B cell (primary cell): ENCODE data around the gene COTL1. TPM values are rescaled to one million over a fixed set of nuclear protein-coding genes. Genes with fewer than 3 reads are reported as not detected.

ENCODE experiments used
- ATAC-seq: fragments of 200-7000 bp; cut with Tn5 transposase; one replicate; pipeline ENCODE4 v1.10.0; 2021; ENCODE audit warnings: low read depth, mild to moderate bottlenecking, moderate number of reproducible peaks, moderate library complexity
- CTCF ChIA-PET: fragments of 350-600 bp; sonication (Branson Sonifier 250); formaldehyde crosslinking; loops from one replicate; lab custom pipeline; 2021; ENCODE audit warnings: antibody characterized with exemption, inconsistent platforms; lab: Charles Lee
- POLR2A ChIA-PET: fragments of 350-600 bp; sonication (Branson Sonifier 250); formaldehyde crosslinking; loops from one replicate; lab custom pipeline; 2021; ENCODE audit warnings: antibody characterized with exemption; lab: Charles Lee
- DNase-seq: peaks from one replicate; pipeline ENCODE4 v3.0.0; 2013
- H2AFZ ChIP-seq: 2 replicates; pipeline ENCODE4 v1.6.1; 2012; ENCODE audit warnings: mild to moderate bottlenecking, low read depth, low read length; ENCODE audit not compliant: insufficient read depth, poor library complexity, severe bottlenecking
- H3K27ac ChIP-seq, 2 donors: 1 replicate in 1 of 2; 2 replicates in 1 of 2; pipeline ENCODE4 v1.5.1; 2012 to 2013; ENCODE audit warnings: low read length in 2 of 2, mild to moderate bottlenecking in 2 of 2, moderate library complexity in 1 of 2
- H3K27me3 ChIP-seq, 4 experiments: fragments of 200-600 bp in 1 of 4; sonication (generic) in 1 of 4; replicated peaks in 1 of 4; 1 replicate in 2 of 4; 2 replicates in 2 of 4; pipeline versions ENCODE4 v1.6.1 to v1.7.0; 2013 to 2016; ENCODE audit warnings: low read length in 3 of 4, mild to moderate bottlenecking in 2 of 4, mixed read lengths in 1 of 4, moderate library complexity in 1 of 4; ENCODE audit not compliant: insufficient read depth in 4 of 4, control insufficient read depth in 3 of 4; ENCODE audit errors: control extremely low read depth in 1 of 4
- H3K36me3 ChIP-seq, 2 experiments: replicated peaks in 1 of 2; 1 replicate in 1 of 2; 2 replicates in 1 of 2; pipeline versions ENCODE4 v1.6.1 to v1.7.1; 2013; ENCODE audit warnings: low read length in 1 of 2; ENCODE audit not compliant: insufficient read depth in 2 of 2, control insufficient read depth in 1 of 2; ENCODE audit errors: control extremely low read depth in 1 of 2, extremely low read depth in 1 of 2
- H3K4me1 ChIP-seq, 2 donors: fragments of 200-600 bp in 1 of 2; sonication (generic) in 1 of 2; 1 replicate in 1 of 2; 2 replicates in 1 of 2; pipeline versions ENCODE4 v1.5.1 to v1.6.1; 2013 to 2017; ENCODE audit warnings: low read length in 2 of 2; ENCODE audit not compliant: control insufficient read depth in 2 of 2, insufficient read depth in 2 of 2
- H3K4me2 ChIP-seq: replicated peaks from 2 replicates; pipeline ENCODE3; 2012; ENCODE audit warnings: mild to moderate bottlenecking, low read depth, low read length; ENCODE audit not compliant: poor library complexity, severe bottlenecking
- H3K4me3 ChIP-seq, 5 experiments: fragments of 200-600 bp in 1 of 5; sonication (generic) in 1 of 5; 1 replicate in 3 of 5; 2 replicates in 2 of 5; pipeline versions ENCODE4 v1.5.1 to v1.7.0; 2011 to 2016; ENCODE audit warnings: low read length in 4 of 5, mild to moderate bottlenecking in 4 of 5, low read depth in 2 of 5, control low read depth in 1 of 5, moderate library complexity in 1 of 5; ENCODE audit not compliant: insufficient read depth in 1 of 5; ENCODE audit errors: control extremely low read depth in 1 of 5, extremely low read depth in 1 of 5
- H3K79me2 ChIP-seq: fragments of 200-600 bp; sonication (generic); one replicate; pipeline ENCODE4 v1.6.0; 2016; ENCODE audit warnings: low read length; ENCODE audit not compliant: control insufficient read depth, insufficient read depth
- H3K9ac ChIP-seq: fragments of 200-600 bp; sonication (generic); 2 replicates; pipeline ENCODE4 v1.6.1; 2017; ENCODE audit warnings: mild to moderate bottlenecking, low read length, moderate library complexity
- H3K9me3 ChIP-seq, 3 donors: one replicate each; pipeline versions ENCODE4 v1.6.1 to v1.7.1; 2013; ENCODE audit warnings: low read length in 2 of 3; ENCODE audit not compliant: control insufficient read depth in 2 of 3, insufficient read depth in 1 of 3; ENCODE audit errors: control extremely low read depth in 1 of 3
- H4K20me1 ChIP-seq: 2 replicates; pipeline ENCODE4 v1.6.0; 2012; ENCODE audit warnings: mild to moderate bottlenecking, low read length; ENCODE audit not compliant: insufficient read depth, control insufficient read depth, poor library complexity, severe bottlenecking
- H3K27ac Mint-ChIP-seq: one replicate; pipeline ENCODE4 v1.8.0; 2021; ENCODE audit warnings: mixed read lengths
- H3K27me3 Mint-ChIP-seq: one replicate; pipeline ENCODE4 v1.8.0; 2021; ENCODE audit warnings: mixed read lengths
- H3K4me1 Mint-ChIP-seq: one replicate; pipeline ENCODE4 v1.8.0; 2021; ENCODE audit warnings: mixed read lengths
- H3K4me3 Mint-ChIP-seq: one replicate; pipeline ENCODE4 v1.8.0; 2021; ENCODE audit warnings: mixed read lengths
- H3K9me3 Mint-ChIP-seq: one replicate; pipeline ENCODE4 v1.8.0; 2022; ENCODE audit warnings: mixed read lengths; ENCODE audit not compliant: insufficient read depth
- EZH2 ChIP-seq: IDR thresholded peaks from 2 replicates; pipeline ENCODE4 v1.6.1; 2012; ENCODE audit warnings: borderline replicate concordance, low read depth, mild to moderate bottlenecking, moderate library complexity, low read length; ENCODE audit not compliant: insufficient read depth, poor library complexity, severe bottlenecking
- WGBS: methylation state at CpG from one replicate; pipeline ENCODE4 v1.1.5; 2013; ENCODE audit warnings: missing lambda C conversion rate; ENCODE audit not compliant: insufficient coverage; 5-methylcytosine and 5-hydroxymethylcytosine counted together
- intact Hi-C: fragments of 100-400 bp; cut with micrococcal nuclease; formaldehyde crosslinking; loops from one replicate; pipeline ENCODE4 v1.10.0; 2022
- polyA plus RNA-seq: library from polyadenylated mRNA; depleted of rRNA; stranded (reverse); fragments of >200 nt; gene quantifications from 2 replicates; pipeline ENCODE4 v1.2.3, GENCODE V29; 2012
- total RNA-seq, 2 donors: library from RNA; stranded (reverse); fragments of 120-200 nt in 1 of 2; gene quantifications; 1 replicate in 1 of 2; 2 replicates in 1 of 2; pipeline versions ENCODE4 v1.2.3 to v1.2.4, GENCODE V29; 2013 to 2022
- TF ChIP-seq, protein P1 (sequence below): fragments of 200-600 bp; IDR thresholded peaks from one replicate; pipeline ENCODE4 v1.8.0; 2022; ENCODE audit warnings: antibody characterized with exemption, mild to moderate bottlenecking

The COTL1 gene
- total and polyA plus RNA-seq, 2 donors (not counting 1 experiment from before 2014, with no cell fraction given), result 158 to 264 TPM

DNA sequence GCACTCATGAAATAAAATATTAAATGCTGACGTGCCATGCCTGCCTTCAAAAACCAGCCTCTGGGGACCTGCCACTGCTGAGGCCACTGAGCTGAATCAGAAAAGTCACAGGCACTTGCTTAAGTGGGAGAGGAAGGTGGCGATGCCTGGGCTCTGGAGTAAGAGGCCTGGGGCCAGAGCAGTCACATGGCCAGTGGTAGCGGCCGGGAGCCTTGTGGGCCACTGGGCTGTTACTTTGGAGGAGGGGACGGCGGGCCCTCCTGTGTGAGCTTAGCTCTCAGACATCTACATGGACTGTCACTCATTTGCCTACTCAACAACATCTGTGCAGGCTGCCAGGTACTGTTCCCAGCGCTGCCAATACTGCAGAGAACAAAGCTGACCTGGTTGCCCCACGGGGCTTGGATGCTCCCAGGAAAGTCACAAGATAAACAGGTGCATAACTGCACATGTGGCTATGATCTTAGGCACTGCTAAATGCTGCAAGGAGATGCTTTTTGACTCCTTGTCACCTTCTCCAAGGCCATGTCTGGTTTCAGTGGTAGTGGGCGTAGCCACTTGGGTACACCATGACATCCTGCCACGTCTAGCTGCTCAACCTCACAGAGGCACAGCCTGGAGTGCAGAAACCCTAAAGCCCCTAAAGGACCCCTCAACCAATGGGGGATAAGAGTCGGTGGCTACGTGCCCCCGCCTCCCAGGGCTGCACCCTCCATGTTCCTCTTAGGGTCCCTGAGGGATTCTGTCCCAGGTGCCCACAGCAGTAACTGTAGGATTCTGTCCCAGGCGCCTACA is 11.6 kb downstream of the COTL1 start:
- Mint-ChIP-seq H3K9me3 (peaks cover 4% of the 10 kb centered on the region), H3K4me1 (peaks cover 94% of the 10 kb centered on the region), H3K4me3 (peak overlapping the region; percentile 69), H3K27me3 (no peaks in the 10 kb centered on the region), H3K27ac (peak overlapping the region; percentile 91)
- ATAC-seq (peak; percentile 15), DNase-seq (no peak)
- intact Hi-C loops, result no loop called here
- H3K4me3 ChIP-seq, result peak overlapping the region in 1 of 5 experiments; percentile 28
- peaks cover 19% of the 10 kb centered on the region for H4K20me1 ChIP-seq
- H2AFZ ChIP-seq, result no peak overlapping the region
- H3K79me2 ChIP-seq, result peaks cover 94% of the 10 kb centered on the region
- H3K9ac ChIP-seq, result peak overlapping the region; percentile 8
- peaks cover 0 to 53% of the 10 kb centered on the region in 2 experiments for H3K36me3 ChIP-seq
- H3K9me3 ChIP-seq, result peaks cover 3 to 15% (median 14%) of the 10 kb centered on the region in 3 donors
- TF ChIP-seq EZH2, result no peak
- TF ChIP-seq, protein P1, sequence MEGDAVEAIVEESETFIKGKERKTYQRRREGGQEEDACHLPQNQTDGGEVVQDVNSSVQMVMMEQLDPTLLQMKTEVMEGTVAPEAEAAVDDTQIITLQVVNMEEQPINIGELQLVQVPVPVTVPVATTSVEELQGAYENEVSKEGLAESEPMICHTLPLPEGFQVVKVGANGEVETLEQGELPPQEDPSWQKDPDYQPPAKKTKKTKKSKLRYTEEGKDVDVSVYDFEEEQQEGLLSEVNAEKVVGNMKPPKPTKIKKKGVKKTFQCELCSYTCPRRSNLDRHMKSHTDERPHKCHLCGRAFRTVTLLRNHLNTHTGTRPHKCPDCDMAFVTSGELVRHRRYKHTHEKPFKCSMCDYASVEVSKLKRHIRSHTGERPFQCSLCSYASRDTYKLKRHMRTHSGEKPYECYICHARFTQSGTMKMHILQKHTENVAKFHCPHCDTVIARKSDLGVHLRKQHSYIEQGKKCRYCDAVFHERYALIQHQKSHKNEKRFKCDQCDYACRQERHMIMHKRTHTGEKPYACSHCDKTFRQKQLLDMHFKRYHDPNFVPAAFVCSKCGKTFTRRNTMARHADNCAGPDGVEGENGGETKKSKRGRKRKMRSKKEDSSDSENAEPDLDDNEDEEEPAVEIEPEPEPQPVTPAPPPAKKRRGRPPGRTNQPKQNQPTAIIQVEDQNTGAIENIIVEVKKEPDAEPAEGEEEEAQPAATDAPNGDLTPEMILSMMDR, result no peak
- peak overlapping the region; percentile 80 to 86 for H3K27ac ChIP-seq
- no peaks in the 10 kb centered on the region for H3K27me3 ChIP-seq
- ChIA-PET POLR2A (interaction anchor here (0.6 to 2.8 kb wide), 4 partner anchors 8 to 13 kb away, joined by 4 to 17 read pairs (median 5); no protein-coding TSS in a partner anchor), CTCF (interaction anchor here (0.7 to 29.5 kb wide), 7 partner anchors 10 to 97 kb away, joined by 3 to 518 read pairs (median 7); partner anchors contain the start of gene MEAK7)
- H3K4me2 ChIP-seq, result peak overlapping the region; percentile 70
- WGBS, result 47% methylated on average over 14 of the region's 14 CpGs
- peaks cover 93 to 95% of the 10 kb centered on the region in 2 donors for H3K4me1 ChIP-seq
